ENCODE measurements around the gene ZC3H7A. TPM values are rescaled to one million over a fixed set of nuclear protein-coding genes. Genes with fewer than 3 reads are reported as not detected.
"Not testable (repeated sequence)": the region's sequence is repeated elsewhere in the genome, so short reads cannot be mapped to it uniquely, and the experiment has no call there.

Gene ZC3H7A
- total RNA-seq, 6 experiments from 2014 or later = 56.5 to 73.0 (median 63.5) TPM

- no peaks in the 10 kb centered on the region for H3K9me3 Mint-ChIP-seq
- peak overlapping the region; percentile 93 for H3K4me3 Mint-ChIP-seq
- H3K4me1 Mint-ChIP-seq (ENCODE audit: low read depth) = peaks cover 73% of the 10 kb centered on the region
- peaks cover 54% of the 10 kb centered on the region for H3K36me3 Mint-ChIP-seq (ENCODE audit: low read depth)
- H3K27me3 Mint-ChIP-seq (ENCODE audit: insufficient read depth) = peaks cover 9% of the 10 kb centered on the region
- DNase-seq = no peak
- no peak for TF ChIP-seq CTCF (IDR thresholded peaks at IDR 0.05)
- peak overlapping the region; percentile 93 for H3K27ac Mint-ChIP-seq
Measured at GRCh38 chr16:11794447-11794846, 2.6 kb downstream of the ZC3H7A start.

- peak overlapping the region; percentile 93 for H3K27ac Mint-ChIP-seq
- peak overlapping the region; percentile 42; the same call in 1 of the 2 replicates for H3K4me3 Mint-ChIP-seq
- H3K36me3 Mint-ChIP-seq (ENCODE audit: low read depth) = peaks cover 49% of the 10 kb centered on the region
- DNase-seq = no peak
- H3K4me1 Mint-ChIP-seq (ENCODE audit: low read depth) = peaks cover 67% of the 10 kb centered on the region
- peaks cover 9% of the 10 kb centered on the region for H3K27me3 Mint-ChIP-seq (ENCODE audit: insufficient read depth)
- H3K9me3 Mint-ChIP-seq = no peaks in the 10 kb centered on the region
- TF ChIP-seq CTCF (IDR thresholded peaks at IDR 0.05) = no peak
Measured at GRCh38 chr16:11793840-11794239, 3.2 kb downstream of the ZC3H7A start.

GRCh38 chr16:11792410-11793241 is 4.4 kb downstream of the ZC3H7A start:
- Mint-ChIP-seq H3K27ac (peak overlapping the region; percentile 25), H3K36me3 (ENCODE audit: low read depth) (peaks cover 42% of the 10 kb centered on the region), H3K9me3 (no peaks in the 10 kb centered on the region), H3K4me3 (no peak overlapping the region), H3K4me1 (ENCODE audit: low read depth) (peaks cover 61% of the 10 kb centered on the region), H3K27me3 (ENCODE audit: insufficient read depth) (peaks cover 5% of the 10 kb centered on the region)
- no peak for TF ChIP-seq CTCF (IDR thresholded peaks at IDR 0.05)
- no peak for DNase-seq

GRCh38 chr16:11791144-11791828 is 5.8 kb downstream of the ZC3H7A start:
- peak overlapping the region; percentile 25 for H3K27ac Mint-ChIP-seq
- peaks cover 4% of the 10 kb centered on the region for H3K27me3 Mint-ChIP-seq (ENCODE audit: insufficient read depth)
- peaks cover 67% of the 10 kb centered on the region for H3K4me1 Mint-ChIP-seq (ENCODE audit: low read depth)
- H3K36me3 Mint-ChIP-seq (ENCODE audit: low read depth) = peaks cover 41% of the 10 kb centered on the region
- H3K9me3 Mint-ChIP-seq = no peaks in the 10 kb centered on the region
- DNase-seq = no peak
- no peak for TF ChIP-seq CTCF (IDR thresholded peaks at IDR 0.05)
- no peak overlapping the region for H3K4me3 Mint-ChIP-seq

- H3K27ac Mint-ChIP-seq = no peak overlapping the region
- TF ChIP-seq CTCF (IDR thresholded peaks at IDR 0.05) = no peak
Measured at GRCh38 chr16:11788914-11789313, 8.1 kb downstream of the ZC3H7A start.

GRCh38 chr16:11784980-11785599 is 12.0 kb downstream of the ZC3H7A start:
- H3K27me3 Mint-ChIP-seq (ENCODE audit: insufficient read depth); H3K27ac Mint-ChIP-seq; H3K9me3 Mint-ChIP-seq; DNase-seq: not testable (repeated sequence)
- Mint-ChIP-seq H3K4me3 (peak overlapping the region; percentile 55; the same call in 1 of the 2 replicates), H3K4me1 (ENCODE audit: low read depth) (peaks cover 54% of the 10 kb centered on the region), H3K36me3 (ENCODE audit: low read depth) (peaks cover 16% of the 10 kb centered on the region)

More at GRCh38 chr16:11788914-11789313, 8.1 kb downstream of the ZC3H7A start:
- peaks cover 18% of the 10 kb centered on the region for H3K36me3 Mint-ChIP-seq (ENCODE audit: low read depth)
- no peak for DNase-seq
- peaks cover 56% of the 10 kb centered on the region for H3K4me1 Mint-ChIP-seq (ENCODE audit: low read depth)
- no peak overlapping the region for H3K4me3 Mint-ChIP-seq
- H3K9me3 Mint-ChIP-seq = no peaks in the 10 kb centered on the region
- H3K27me3 Mint-ChIP-seq (ENCODE audit: insufficient read depth) = peaks cover 4% of the 10 kb centered on the region

GRCh38 chr16:11784381-11784780 is 12.7 kb downstream of the ZC3H7A start:
- Mint-ChIP-seq H3K4me1 (ENCODE audit: low read depth) (peaks cover 54% of the 10 kb centered on the region), H3K4me3 (peak overlapping the region; percentile 55), H3K36me3 (ENCODE audit: low read depth) (peaks cover 15% of the 10 kb centered on the region), H3K27ac (peak overlapping the region; percentile 16; the same call in 1 of the 2 replicates)
- H3K27me3 Mint-ChIP-seq (ENCODE audit: insufficient read depth); H3K9me3 Mint-ChIP-seq; DNase-seq: not testable (repeated sequence)

Measured in HFFc6 (cell line).